GM12878 (cell line): Measurements from ENCODE around the gene HOXB2. TPM values are rescaled to one million over a fixed set of nuclear protein-coding genes. Genes with fewer than 3 reads are reported as not detected.

Experiments used
- ATAC-seq: fragments of 200-7000 bp; cut with Tn5 transposase; 3 replicates; pipeline ENCODE4 v1.9.1; 2020; ENCODE audit warnings: mild to moderate bottlenecking, moderate library complexity
- BruUV-seq: library from RNA; stranded (reverse); fragments of 400-500 nt; replicated peaks from 2 replicates; lab custom pipeline; 2021; lab: Mats Ljungman, UMichigan
- CTCF ChIA-PET: fragments of 300-600 bp; sonication (Branson Sonifier 250); formaldehyde crosslinking; extraction: SDS; loops from one replicate; lab custom pipeline; 2021; ENCODE audit warnings: inconsistent platforms; lab: Yijun Ruan, JAX
- POLR2A ChIA-PET: fragments of 350-600 bp; formaldehyde crosslinking; extraction: SDS; loops from one replicate; lab custom pipeline; 2021; ENCODE audit warnings: inconsistent platforms; lab: Charles Lee
- RAD21 ChIA-PET: fragments of 300-600 bp; sonication (Branson Sonifier 250); formaldehyde crosslinking; loops from one replicate; lab custom pipeline; 2023; ENCODE audit warnings: antibody characterized with exemption; ENCODE audit not compliant: unreplicated experiment; lab: Charles Lee
- SMC1A ChIA-PET: fragments of 300-600 bp; sonication (Branson Sonifier 250); formaldehyde crosslinking; loops from one replicate; lab custom pipeline; 2023; ENCODE audit not compliant: unreplicated experiment, uncharacterized antibody; lab: Charles Lee
- DNase-seq: peaks from one replicate; pipeline ENCODE4 v3.0.0-alpha.2; 2011; ENCODE audit warnings: low read depth, low spot score
- FAIRE-seq: peaks from 3 replicates; lab custom pipeline; 2011; peaks lifted over from hg19 to GRCh38; lab: Jason Lieb, UNC
- H2AFZ ChIP-seq: 2 replicates; pipeline ENCODE4 v1.6.0; 2011; ENCODE audit warnings: low read depth, low read length, control low read depth; ENCODE audit not compliant: control insufficient read depth
- H3K27ac ChIP-seq: 2 replicates; pipeline ENCODE4 v1.5.1; 2011; ENCODE audit warnings: control low read depth; ENCODE audit not compliant: control insufficient read depth, insufficient read depth
- H3K27me3 ChIP-seq, 2 experiments: replicated peaks in 1 of 2; 2 replicates each; pipeline versions ENCODE4 v1.6.0 to v1.6.1; 2011; ENCODE audit warnings: low read length in 1 of 2; ENCODE audit not compliant: control insufficient read depth in 2 of 2, insufficient read depth in 2 of 2
- H3K36me3 ChIP-seq, 2 experiments: 2 replicates each; pipeline ENCODE4 v1.5.1; 2011; ENCODE audit warnings: low read length in 1 of 2; ENCODE audit not compliant: control insufficient read depth in 2 of 2, insufficient read depth in 2 of 2
- H3K4me1 ChIP-seq: 2 replicates; pipeline ENCODE4 v1.6.1; 2011; ENCODE audit warnings: mild to moderate bottlenecking, low read length, moderate library complexity, mixed read lengths; ENCODE audit not compliant: control insufficient read depth, insufficient read depth
- H3K4me2 ChIP-seq: 2 replicates; pipeline ENCODE4 v1.6.0; 2011; ENCODE audit warnings: control low read depth; ENCODE audit not compliant: control insufficient read depth, insufficient read depth
- H3K4me3 ChIP-seq: fragments of 200-600 bp; sonication (generic); 2 replicates; pipeline ENCODE4 v1.5.1; 2016
- H3K79me2 ChIP-seq: 2 replicates; pipeline ENCODE4 v1.6.0; 2011; ENCODE audit warnings: low read length; ENCODE audit not compliant: control insufficient read depth, insufficient read depth
- H3K9ac ChIP-seq: 2 replicates; pipeline ENCODE4 v1.8.0; 2011; ENCODE audit warnings: low read length, control low read depth, mixed read lengths; ENCODE audit not compliant: control insufficient read depth, insufficient read depth
- H3K9me3 ChIP-seq: replicated peaks from 3 replicates; pipeline ENCODE4 v1.5.1; 2011; ENCODE audit warnings: mild to moderate bottlenecking, low read length; ENCODE audit not compliant: control insufficient read depth, insufficient read depth
- H4K20me1 ChIP-seq: 2 replicates; pipeline ENCODE4 v1.6.0; 2011; ENCODE audit not compliant: control insufficient read depth, insufficient read depth
- BCL3 ChIP-seq: IDR thresholded peaks from 2 replicates; pipeline ENCODE4 v1.6.1; 2011; ENCODE audit warnings: borderline replicate concordance, low read depth, mild to moderate bottlenecking, moderate library complexity, low read length; ENCODE audit not compliant: insufficient read depth, poor library complexity, severe bottlenecking
- CUX1 ChIP-seq: IDR thresholded peaks from 2 replicates; pipeline ENCODE4 v1.6.1; 2012; ENCODE audit warnings: improper control_type of control experiment, low read depth, low read length; ENCODE audit not compliant: insufficient replicate concordance
- MXI1 ChIP-seq: fragments of 150-350 bp; IDR thresholded peaks from 2 replicates; pipeline ENCODE4 v1.6.1; 2011; ENCODE audit warnings: low read depth, mild to moderate bottlenecking, inconsistent platforms, low read length, improper control_type of control experiment
- NRF1 ChIP-seq: conservative IDR thresholded peaks from 2 replicates; pipeline ENCODE4 v1.6.1; 2011; ENCODE audit warnings: mild to moderate bottlenecking, low read depth, low read length, improper control_type of control experiment
- SREBF2 ChIP-seq: IDR thresholded peaks from 2 replicates; pipeline ENCODE4 v1.6.1; 2012; ENCODE audit warnings: mild to moderate bottlenecking, low read length
- TCF7 ChIP-seq: IDR thresholded peaks from 2 replicates; pipeline ENCODE4 v1.6.1; 2014; ENCODE audit warnings: antibody characterized with exemption, borderline replicate concordance
- ZNF207 ChIP-seq: fragments of 450-650 bp; IDR thresholded peaks from 2 replicates; pipeline ENCODE4 v1.6.1; 2014; ENCODE audit warnings: antibody characterized with exemption, mild to moderate bottlenecking, borderline replicate concordance
- ZNF384 ChIP-seq: IDR thresholded peaks from 2 replicates; pipeline ENCODE4 v1.6.1; 2012; ENCODE audit warnings: low read depth, mild to moderate bottlenecking, low read length, improper control_type of control experiment, borderline replicate concordance
- ZNF592 ChIP-seq: fragments of 450-650 bp; IDR thresholded peaks from 2 replicates; pipeline ENCODE4 v1.6.1; 2017; ENCODE audit warnings: mild to moderate bottlenecking, moderate library complexity
- WGBS: methylation state at CpG from one replicate; pipeline ENCODE4 v1.1.6; 2016; ENCODE audit warnings: low lambda C conversion rate; ENCODE audit not compliant: insufficient replicate concordance, insufficient coverage; ENCODE audit errors: missing lambda C conversion rate; 5-methylcytosine and 5-hydroxymethylcytosine counted together
- in situ Hi-C: fragments of 300-500 bp; cut with MboI; formaldehyde crosslinking; loops from 9 replicates; pipeline ENCODE4 v1.14.3; 2018; ENCODE audit warnings: mixed read lengths
- intact Hi-C: fragments of 100-400 bp; cut with micrococcal nuclease; formaldehyde crosslinking; loops from one replicate; pipeline ENCODE4 v1.14.2; 2022; ENCODE audit not compliant: unreplicated experiment
- polyA plus RNA-seq, 11 experiments: library from polyadenylated mRNA; depleted of rRNA in 4 of 11; unstranded in 6 of 11; stranded (reverse) in 5 of 11; fragments of >200 nt; fragmentation: Nextera tagmentation in 4 of 11; fragmentation: Illumina TruSeq in 1 of 11; extraction: Ambion mirVana in 4 of 11; extraction: Trizol in 1 of 11; gene quantifications; 1 replicate in 1 of 11; 2 replicates in 10 of 11; pipeline versions ENCODE4 v1.2.1 to v1.2.3, GENCODE V29; 2011 to 2016; ENCODE audit warnings: inconsistent platforms in 2 of 11, missing spikeins in 2 of 11, low read depth in 1 of 11
- total RNA-seq, 4 experiments: library from RNA; depleted of rRNA in 3 of 4; stranded (reverse); fragments of >200 nt in 3 of 4; fragmentation: Illumina TruSeq in 1 of 4; extraction: Trizol in 1 of 4; gene quantifications; 2 replicates each; pipeline versions ENCODE4 v1.2.1 to v1.2.3, GENCODE V29; 2013 to 2021

HOXB2 gene
- total and polyA plus RNA-seq, 10 of the 15 experiments (the other 5 are each of a cell fraction or from before 2014, with no cell fraction given), result 0.16 to 8.8 (median 2.3) TPM

GRCh38 chr17:48565925-48566710 lies 21.2 kb upstream of the HOXB2 start (continued):
- TF ChIP-seq ZNF592, result no peak
- TF ChIP-seq, all 136 proteins: peak for 0

- no peak overlapping the region for H2AFZ ChIP-seq
- no peaks in the 10 kb centered on the region for H3K27me3 ChIP-seq
- DNase-seq (no peak), FAIRE-seq (no peak), ATAC-seq (no peak)
- no peaks in the 10 kb centered on the region; a peak in 1 of 4 replicates for H3K36me3 ChIP-seq
- ChIA-PET CTCF (no interaction called here), POLR2A (interaction anchor here (0.6 kb wide), 1 partner anchor 9 kb away, joined by 3 read pairs; no protein-coding TSS in a partner anchor), SMC1A (interaction anchor here (0.6 to 1.3 kb wide), 2 partner anchors 61 to 91 kb away, joined by 4 read pairs; no protein-coding TSS in a partner anchor), RAD21 (no interaction called here)
- no peaks in the 10 kb centered on the region for H3K9me3 ChIP-seq
- H3K79me2 ChIP-seq, result no peaks in the 10 kb centered on the region
- H3K27ac ChIP-seq, result no peak overlapping the region
- no peaks in the 10 kb centered on the region for H4K20me1 ChIP-seq
- BruUV-seq, result no TSS peak
- intact Hi-C loops (no loop called here), in situ Hi-C loops (no loop called here)
- H3K9ac ChIP-seq, result no peak overlapping the region
- no peak overlapping the region for H3K4me3 ChIP-seq
- 91% methylated on average over 2 of the region's 2 CpGs for WGBS
- H3K4me1 ChIP-seq, result no peaks in the 10 kb centered on the region
- no peak overlapping the region for H3K4me2 ChIP-seq
- TF ChIP-seq ZNF207 (no peak), NRF1 (no peak), TCF7 (no peak), MXI1 (no peak), ZNF384 (no peak), SREBF2 (no peak), BCL3 (no peak), CUX1 (no peak)
Observed at GRCh38 chr17:48565022-48565554, 20.2 kb upstream of the HOXB2 start.
